C4-2B (cell line): ENCODE results near the gene CHCHD5.

ENCODE experiments used
- ZFX ChIP-seq: fragments of 450-650 bp; IDR thresholded peaks from 2 replicates; pipeline ENCODE4 v1.6.1; 2017
- TF ChIP-seq, protein P1 (sequence below): fragments of 450-650 bp; conservative IDR thresholded peaks from 2 replicates; pipeline ENCODE4 v1.5.1; 2017; ENCODE audit warnings: mild to moderate bottlenecking

GRCh38 chr2:112600634-112601033 is 16.2 kb downstream of the CHCHD5 start:
- TF ChIP-seq, protein P1, sequence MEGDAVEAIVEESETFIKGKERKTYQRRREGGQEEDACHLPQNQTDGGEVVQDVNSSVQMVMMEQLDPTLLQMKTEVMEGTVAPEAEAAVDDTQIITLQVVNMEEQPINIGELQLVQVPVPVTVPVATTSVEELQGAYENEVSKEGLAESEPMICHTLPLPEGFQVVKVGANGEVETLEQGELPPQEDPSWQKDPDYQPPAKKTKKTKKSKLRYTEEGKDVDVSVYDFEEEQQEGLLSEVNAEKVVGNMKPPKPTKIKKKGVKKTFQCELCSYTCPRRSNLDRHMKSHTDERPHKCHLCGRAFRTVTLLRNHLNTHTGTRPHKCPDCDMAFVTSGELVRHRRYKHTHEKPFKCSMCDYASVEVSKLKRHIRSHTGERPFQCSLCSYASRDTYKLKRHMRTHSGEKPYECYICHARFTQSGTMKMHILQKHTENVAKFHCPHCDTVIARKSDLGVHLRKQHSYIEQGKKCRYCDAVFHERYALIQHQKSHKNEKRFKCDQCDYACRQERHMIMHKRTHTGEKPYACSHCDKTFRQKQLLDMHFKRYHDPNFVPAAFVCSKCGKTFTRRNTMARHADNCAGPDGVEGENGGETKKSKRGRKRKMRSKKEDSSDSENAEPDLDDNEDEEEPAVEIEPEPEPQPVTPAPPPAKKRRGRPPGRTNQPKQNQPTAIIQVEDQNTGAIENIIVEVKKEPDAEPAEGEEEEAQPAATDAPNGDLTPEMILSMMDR: no peak
- no peak for TF ChIP-seq ZFX
